K562 (cell line): Measurements from ENCODE around the gene MDN1. TPM values are rescaled to one million over a fixed set of nuclear protein-coding genes. Genes with fewer than 3 reads are reported as not detected.

Experiments used
- ATAC-seq: fragments of 200-7000 bp; cut with Tn5 transposase; 3 replicates; pipeline ENCODE4 v1.9.1; 2020; ENCODE audit warnings: moderate library complexity
- BruUV-seq: library from RNA; stranded (reverse); fragments of 400-500 nt; replicated peaks from 2 replicates; lab custom pipeline; 2021; lab: Mats Ljungman, UMichigan
- CTCF ChIA-PET: fragments of 300-600 bp; formaldehyde crosslinking; extraction: SDS; loops from one replicate; lab custom pipeline; 2021; ENCODE audit warnings: low intra/inter-chr PET ratio; lab: Yijun Ruan, JAX
- POLR2A ChIA-PET: fragments of 300-600, 350-650 bp; sonication (Branson Sonifier 250); formaldehyde crosslinking; extraction: SDS; loops from one replicate; lab custom pipeline; 2021; ENCODE audit warnings: antibody characterized with exemption, inconsistent platforms; lab: Yijun Ruan, JAX
- DNase-seq, 4 experiments: peaks; one replicate each; pipeline versions ENCODE4 v3.0.0 to v3.0.0-alpha.2; 2011 to 2018; ENCODE audit warnings: low spot score in 3 of 4, mixed read lengths in 3 of 4; ENCODE audit errors: extremely low read depth in 1 of 4
- FAIRE-seq: peaks from 2 replicates; lab custom pipeline; 2011; peaks lifted over from hg19 to GRCh38; lab: Jason Lieb, UNC
- H2AFZ ChIP-seq: 2 replicates; pipeline ENCODE4 v1.6.0; 2011; ENCODE audit warnings: low read depth, low read length, control low read depth, inconsistent platforms
- H3K27ac ChIP-seq: fragments of 200-600 bp; 3 replicates; pipeline ENCODE4 v1.8.0; 2011; ENCODE audit warnings: low read depth, mild to moderate bottlenecking, control low read depth, inconsistent platforms, low read length, moderate library complexity, mixed read lengths; ENCODE audit errors: extremely low read depth
- H3K27me3 ChIP-seq, 2 experiments: fragments of 300-600 bp in 1 of 2; 2 replicates in 1 of 2; 3 replicates in 1 of 2; pipeline versions ENCODE4 v1.6.0 to v1.8.0; 2011; ENCODE audit warnings: inconsistent platforms in 2 of 2, low read length in 2 of 2, mild to moderate bottlenecking in 1 of 2, mixed read lengths in 1 of 2, moderate library complexity in 1 of 2; ENCODE audit not compliant: control insufficient read depth in 2 of 2, insufficient read depth in 2 of 2
- H3K36me3 ChIP-seq: fragments of 300-600 bp; 3 replicates; pipeline ENCODE4 v1.8.0; 2011; ENCODE audit warnings: mild to moderate bottlenecking, low read length, inconsistent platforms; ENCODE audit not compliant: control insufficient read depth, insufficient read depth
- H3K4me1 ChIP-seq, 2 experiments: fragments of 200-600 bp in 1 of 2; replicated peaks in 1 of 2; 2 replicates in 1 of 2; 3 replicates in 1 of 2; pipeline versions ENCODE4 v1.5.1 to v1.8.0; 2011; ENCODE audit warnings: inconsistent platforms in 2 of 2, low read length in 2 of 2, mild to moderate bottlenecking in 1 of 2, mixed read lengths in 1 of 2, moderate library complexity in 1 of 2; ENCODE audit not compliant: control insufficient read depth in 2 of 2, insufficient read depth in 2 of 2
- H3K4me2 ChIP-seq: 2 replicates; pipeline ENCODE4 v1.6.1; 2011; ENCODE audit warnings: low read length, control low read depth, inconsistent platforms, mixed read lengths; ENCODE audit not compliant: insufficient read depth
- H3K4me3 ChIP-seq: fragments of 200-600 bp; sonication (generic), shearing (Covaris generic); 2 replicates; pipeline ENCODE4 v1.5.1; 2016; ENCODE audit warnings: control low read depth, inconsistent platforms
- H3K79me2 ChIP-seq: fragments of 200-600 bp; 3 replicates; pipeline ENCODE4 v1.8.0; 2011; ENCODE audit warnings: low read length, inconsistent platforms; ENCODE audit not compliant: control insufficient read depth, insufficient read depth
- H3K9ac ChIP-seq, 2 experiments: 2 replicates each; pipeline versions ENCODE4 v1.6.0 to v1.6.1; 2011; ENCODE audit warnings: low read depth in 2 of 2, low read length in 2 of 2, control low read depth in 1 of 2, inconsistent platforms in 1 of 2, mild to moderate bottlenecking in 1 of 2, mixed read lengths in 1 of 2; ENCODE audit not compliant: insufficient read depth in 1 of 2
- H3K9me1 ChIP-seq: one replicate; pipeline ENCODE4 v1.6.0; 2011; ENCODE audit warnings: inconsistent platforms, mild to moderate bottlenecking, low read length, moderate library complexity; ENCODE audit not compliant: control insufficient read depth, insufficient read depth
- H3K9me3 ChIP-seq: replicated peaks from 2 replicates; pipeline ENCODE4 v1.5.1; 2011; ENCODE audit warnings: low read depth, low read length, inconsistent platforms; ENCODE audit not compliant: control insufficient read depth, insufficient read depth
- H4K20me1 ChIP-seq: replicated peaks from 2 replicates; pipeline ENCODE4 v1.6.1; 2011; ENCODE audit warnings: low read length, inconsistent platforms, mixed read lengths; ENCODE audit not compliant: control insufficient read depth, insufficient read depth
- CAMTA2 ChIP-seq: fragments of 250-450 bp; sonication (Bioruptor Pico); conservative IDR thresholded peaks from 2 replicates; pipeline ENCODE4 v1.5.1; 2022
- CHCHD3 ChIP-seq: fragments of 250-450 bp; sonication (Bioruptor Pico); IDR thresholded peaks from 2 replicates; pipeline ENCODE4 v2.1.2; 2022; ENCODE audit warnings: mild to moderate bottlenecking
- CTCF ChIP-seq, 3 experiments: IDR thresholded peaks in 2 of 3; conservative IDR thresholded peaks in 1 of 3; 2 replicates each; pipeline ENCODE4 v1.5.1; 2011 to 2012; ENCODE audit warnings: low read length in 3 of 3, mild to moderate bottlenecking in 3 of 3, control low read depth in 2 of 3, improper control_type of control experiment in 1 of 3, inconsistent platforms in 1 of 3, low read depth in 1 of 3, mixed read lengths in 1 of 3, moderate library complexity in 1 of 3; ENCODE audit not compliant: insufficient read depth in 2 of 3
- DPF2 ChIP-seq: fragments of 450-650 bp; IDR thresholded peaks from 2 replicates; pipeline ENCODE4 v1.6.1; 2016
- FOXA1 ChIP-seq: fragments of 450-650 bp; IDR thresholded peaks from 2 replicates; pipeline ENCODE4 v1.6.1; 2016; ENCODE audit warnings: mild to moderate bottlenecking, borderline replicate concordance
- GABPB2 ChIP-seq: fragments of 250-450 bp; sonication (Bioruptor Pico); conservative IDR thresholded peaks from 2 replicates; pipeline ENCODE4 v1.5.1; 2021; ENCODE audit warnings: mild to moderate bottlenecking
- ILF3 ChIP-seq: fragments of 450-650 bp; IDR thresholded peaks from 2 replicates; pipeline ENCODE4 v1.6.1; 2018; ENCODE audit warnings: antibody characterized with exemption, mild to moderate bottlenecking, moderate library complexity, borderline replicate concordance
- MNT ChIP-seq, 2 experiments: fragments of 450-650 bp; conservative IDR thresholded peaks; 2 replicates each; pipeline ENCODE4 v1.6.1; 2017; ENCODE audit warnings: mild to moderate bottlenecking in 2 of 2, moderate library complexity in 2 of 2
- PTRF ChIP-seq: fragments of 450-650 bp; IDR thresholded peaks from 2 replicates; pipeline ENCODE4 v1.6.1; 2016; ENCODE audit warnings: mild to moderate bottlenecking, missing genetic modification characterization, missing compliant biosample characterization
- THAP7 ChIP-seq: fragments of 250-450 bp; sonication (Bioruptor Pico); IDR thresholded peaks from 2 replicates; pipeline ENCODE4 v1.5.0; 2021
- ZHX1 ChIP-seq: fragments of 150-350 bp; conservative IDR thresholded peaks from 2 replicates; pipeline ENCODE4 v1.6.1; 2014; ENCODE audit warnings: low read length
- ZNF146 ChIP-seq: IDR thresholded peaks from one replicate; pipeline ENCODE4 v1.6.1; 2018; ENCODE audit warnings: missing compliant biosample characterization; ENCODE audit not compliant: unreplicated experiment
- ZNF175 ChIP-seq: fragments of 200-800 bp; sonication (Bioruptor generic); IDR thresholded peaks from 2 replicates; pipeline ENCODE4 v1.6.1; 2016; ENCODE audit warnings: low read depth, mild to moderate bottlenecking, missing genetic modification characterization, missing compliant biosample characterization
- WGBS: fragments of 100-300 bp; shearing (Covaris generic); methylation state at CpG from one replicate; pipeline ENCODE4 v1.1.6; 2016; ENCODE audit warnings: low coverage, mixed read lengths; ENCODE audit not compliant: insufficient coverage; ENCODE audit errors: missing lambda C conversion rate; 5-methylcytosine and 5-hydroxymethylcytosine counted together
- in situ Hi-C: fragments of 300-500 bp; cut with MboI; formaldehyde crosslinking; loops from 4 replicates; pipeline ENCODE4 v1.15.0; 2018; ENCODE audit warnings: inconsistent platforms, mixed read lengths
- intact Hi-C: fragments of 100-400 bp; cut with micrococcal nuclease; formaldehyde crosslinking; loops from 2 replicates; pipeline ENCODE4 v1.14.2; 2022
- polyA plus RNA-seq, 8 experiments: library from polyadenylated mRNA; depleted of rRNA in 4 of 8; stranded (reverse) in 5 of 8; unstranded in 3 of 8; fragments of >200 nt; fragmentation: Nextera tagmentation in 2 of 8; fragmentation: Illumina TruSeq in 1 of 8; extraction: Ambion mirVana in 2 of 8; extraction: Trizol in 1 of 8; gene quantifications; 2 replicates each; pipeline versions ENCODE4 v1.2.1 to v1.2.3, GENCODE V29; 2011 to 2014; ENCODE audit warnings: inconsistent platforms in 1 of 8, missing spikeins in 1 of 8
- total RNA-seq, 7 experiments: library from RNA; depleted of rRNA in 6 of 7; stranded (reverse); fragments of >200 nt in 6 of 7; fragmentation: Illumina TruSeq in 2 of 7; extraction: Trizol in 2 of 7; gene quantifications; 2 replicates each; pipeline versions ENCODE4 v1.2.1 to v1.2.3, GENCODE V29; 2011 to 2021; ENCODE audit warnings: low replicate concordance in 1 of 7

Gene MDN1
- total and polyA plus RNA-seq, 9 of the 15 experiments (the other 6 are each of a cell fraction or from before 2014, with no cell fraction given) = 25.6 to 93.6 (median 43.0) TPM

- CTCF ChIA-PET = no interaction called here
- no TSS peak for BruUV-seq
- H3K27ac ChIP-seq = no peak overlapping the region
- H3K4me1 ChIP-seq = 0 out of 5 replicates have a peak, but pooled peaks cover 0 to 2% of the 10 kb centered on the region in 2 experiments
- 84% methylated on average over 4 of the region's 4 CpGs for WGBS
- H3K9ac ChIP-seq = no peak overlapping the region
- POLR2A ChIA-PET = no interaction called here
- H3K9me1 ChIP-seq = no peaks in the 10 kb centered on the region
- intact Hi-C loops (no loop called here), in situ Hi-C loops (no loop called here)
- no peak overlapping the region for H3K4me3 ChIP-seq
- no peaks in the 10 kb centered on the region for H4K20me1 ChIP-seq
- H3K4me2 ChIP-seq = no peak overlapping the region
- ATAC-seq = no peak
- H2AFZ ChIP-seq = no peak overlapping the region
- DNase-seq = no peak
- no peaks in the 10 kb centered on the region for H3K9me3 ChIP-seq
- H3K36me3 ChIP-seq = peaks cover 98% of the 10 kb centered on the region
- TF ChIP-seq ZNF146 (CRISPR knock-in tag) (no peak), ILF3 (no peak), DPF2 (no peak), ZHX1 (no peak), GABPB2 (CRISPR knock-in tag) (no peak), ZNF175 (CRISPR knock-in tag) (no peak), MNT (conservative IDR thresholded peaks at IDR 0.05) (no peak), FOXA1 (no peak), CHCHD3 (CRISPR knock-in tag) (no peak), CAMTA2 (no peak), THAP7 (CRISPR knock-in tag) (no peak), CTCF (IDR thresholded peaks at IDR 0.05 in 2 of 3, conservative IDR thresholded peaks at IDR 0.05 in 1 of 3; ENCODE audit: insufficient read depth in 2 of 3, low read depth in 1 of 3, low read length in 3 of 3) (no peak), PTRF (no peak)
- no peak for FAIRE-seq
- no peaks in the 10 kb centered on the region for H3K27me3 ChIP-seq
- H3K79me2 ChIP-seq = no peaks in the 10 kb centered on the region
These were observed 125.2 kb downstream of the MDN1 start for GRCh38 chr6:89694428-89694827.
